SK-N-SH treated with all-trans-retinoic acid at 6 μM for 48 hours (cell line): ENCODE data around the gene LITAF.
"Not testable (repeated sequence)": the region's sequence is repeated elsewhere in the genome, so short reads cannot be mapped to it uniquely, and the experiment has no call there.

ENCODE experiments used
- ATAC-seq: fragments of 200-7000 bp; cut with Tn5 transposase; 3 replicates; pipeline ENCODE4 v1.9.1; 2020; ENCODE audit warnings: mild to moderate bottlenecking, moderate library complexity
- ARNTL ChIP-seq: fragments of 450-650 bp; formaldehyde crosslinking; IDR thresholded peaks from 2 replicates; pipeline ENCODE4 v1.5.0; 2020; ENCODE audit warnings: low read depth, mild to moderate bottlenecking, moderate library complexity, borderline replicate concordance
- BACH2 ChIP-seq: fragments of 250-450 bp; sonication (Bioruptor Pico); IDR thresholded peaks from 2 replicates; pipeline ENCODE4 v1.9.0; 2021; ENCODE audit warnings: mild to moderate bottlenecking, borderline replicate concordance
- CREB5 ChIP-seq: fragments of 250-450 bp; sonication (Bioruptor Pico); IDR thresholded peaks from 2 replicates; pipeline ENCODE4 v1.5.1; 2020; ENCODE audit warnings: low read depth, mild to moderate bottlenecking, moderate library complexity
- CSDC2 ChIP-seq: fragments of 250-450 bp; sonication (Bioruptor Pico); IDR thresholded peaks from 2 replicates; pipeline ENCODE4 v1.5.0; 2020; ENCODE audit warnings: mild to moderate bottlenecking, moderate library complexity
- ESRRG ChIP-seq: fragments of 250-450 bp; sonication (Bioruptor Pico); IDR thresholded peaks from 2 replicates; pipeline ENCODE4 v1.6.1; 2021; ENCODE audit warnings: mild to moderate bottlenecking
- GLIS3 ChIP-seq: fragments of 250-450 bp; sonication (Bioruptor Pico); IDR thresholded peaks from 2 replicates; pipeline ENCODE4 v1.5.0; 2020; ENCODE audit warnings: mild to moderate bottlenecking, moderate library complexity
- ISL1 ChIP-seq: fragments of 250-450 bp; sonication (Bioruptor Pico); IDR thresholded peaks from 2 replicates; pipeline ENCODE4 v2.1.2; 2022; ENCODE audit warnings: mild to moderate bottlenecking, moderate library complexity
- PATZ1 ChIP-seq: fragments of 250-450 bp; sonication (Bioruptor Pico); IDR thresholded peaks from 2 replicates; pipeline ENCODE4 v1.8.0; 2020; ENCODE audit warnings: mild to moderate bottlenecking, moderate library complexity, borderline replicate concordance
- POU6F1 ChIP-seq: fragments of 250-450 bp; sonication (Bioruptor Pico); IDR thresholded peaks from 2 replicates; pipeline ENCODE4 v1.8.0; 2021; ENCODE audit warnings: low read depth, mild to moderate bottlenecking, moderate library complexity, borderline replicate concordance
- PPARA ChIP-seq: fragments of 250-450 bp; sonication (Bioruptor Pico); IDR thresholded peaks from 2 replicates; pipeline ENCODE4 v1.5.0; 2020; ENCODE audit warnings: mild to moderate bottlenecking, borderline replicate concordance
- RARB ChIP-seq: fragments of 250-450 bp; sonication (Bioruptor Pico); IDR thresholded peaks from 2 replicates; pipeline ENCODE4 v1.8.0; 2021; ENCODE audit warnings: mild to moderate bottlenecking, moderate library complexity
- SNAI2 ChIP-seq: fragments of 250-450 bp; sonication (Bioruptor Pico); IDR thresholded peaks from 2 replicates; pipeline ENCODE4 v1.5.0; 2020; ENCODE audit warnings: mild to moderate bottlenecking, moderate library complexity
- TCF4 ChIP-seq: fragments of 250-450 bp; sonication (Bioruptor Pico); IDR thresholded peaks from 2 replicates; pipeline ENCODE4 v1.8.0; 2021; ENCODE audit warnings: mild to moderate bottlenecking, moderate library complexity, borderline replicate concordance
- TOX ChIP-seq: fragments of 250-450 bp; sonication (Bioruptor Pico); IDR thresholded peaks from 2 replicates; pipeline ENCODE4 v1.8.0; 2021; ENCODE audit warnings: mild to moderate bottlenecking, moderate library complexity, borderline replicate concordance
- TSHZ2 ChIP-seq: fragments of 250-450 bp; sonication (Bioruptor Pico); IDR thresholded peaks from 2 replicates; pipeline ENCODE4 v1.5.0; 2020; ENCODE audit warnings: mild to moderate bottlenecking, moderate library complexity
- ZC3H10 ChIP-seq: fragments of 250-450 bp; sonication (Bioruptor Pico); IDR thresholded peaks from 2 replicates; pipeline ENCODE4 v1.5.1; 2021; ENCODE audit warnings: mild to moderate bottlenecking, moderate library complexity
- ZFP30 ChIP-seq: fragments of 450-650 bp; formaldehyde crosslinking; IDR thresholded peaks from 2 replicates; pipeline ENCODE4 v1.5.0; 2022; ENCODE audit warnings: mild to moderate bottlenecking, moderate library complexity
- ZNF70 ChIP-seq: fragments of 450-650 bp; formaldehyde crosslinking; IDR thresholded peaks from 2 replicates; pipeline ENCODE4 v1.5.0; 2020; ENCODE audit warnings: mild to moderate bottlenecking, moderate library complexity
- TF ChIP-seq, protein P1 (sequence below): fragments of 250-450 bp; sonication (Bioruptor Pico); IDR thresholded peaks from 2 replicates; pipeline ENCODE4 v1.5.1; 2021; ENCODE audit warnings: mild to moderate bottlenecking, moderate library complexity

The LITAF gene

DNA sequence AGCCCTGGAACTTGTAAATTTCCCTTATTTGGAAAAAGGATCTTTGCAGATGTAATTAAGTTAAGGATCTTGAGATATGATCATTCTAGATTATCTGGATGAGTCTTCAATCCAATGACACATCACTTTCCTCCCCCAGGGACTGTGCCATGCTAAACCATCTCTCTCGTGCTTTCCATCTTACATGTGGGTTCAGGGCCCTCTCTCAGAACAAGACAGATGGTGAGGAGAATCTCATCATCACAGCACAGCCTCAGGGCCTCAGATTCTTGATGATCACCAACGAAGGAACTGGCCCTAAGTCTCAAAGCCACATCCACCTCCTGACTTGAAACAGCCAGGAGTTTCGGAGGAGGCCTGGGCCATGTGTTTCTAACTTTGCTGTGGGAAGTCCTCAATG, 78.7 kb downstream of the LITAF start (continued):
- TF ChIP-seq PATZ1 (CRISPR knock-in tag) (no peak), ZFP30 (CRISPR knock-in tag) (no peak), GLIS3 (no peak), RARB (CRISPR knock-in tag) (no peak), TCF4 (CRISPR knock-in tag) (no peak)
- TF ChIP-seq, all 23 proteins: peak for 0

DNA sequence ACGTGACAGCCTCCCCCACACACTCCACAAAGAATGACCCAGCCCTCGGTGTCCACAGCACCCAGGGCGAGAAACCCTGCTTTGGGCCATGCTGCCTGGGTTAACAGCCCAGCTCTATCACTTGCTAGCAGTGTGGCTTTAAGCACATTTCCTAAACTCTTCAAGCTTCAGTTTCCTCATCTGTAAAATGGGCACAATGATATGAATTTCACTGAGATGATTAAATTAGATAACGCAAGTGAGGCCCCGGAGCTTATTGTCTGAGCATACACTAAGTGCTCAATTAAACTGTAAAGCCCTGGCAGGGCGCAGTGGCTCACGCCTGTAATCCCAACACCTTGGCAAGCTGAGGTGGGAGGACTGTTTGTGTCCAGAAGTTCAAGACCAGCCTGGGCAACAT, 79.4 kb downstream of the LITAF start:
- no peak for TF ChIP-seq ARNTL (CRISPR knock-in tag)
- TF ChIP-seq, protein P1, sequence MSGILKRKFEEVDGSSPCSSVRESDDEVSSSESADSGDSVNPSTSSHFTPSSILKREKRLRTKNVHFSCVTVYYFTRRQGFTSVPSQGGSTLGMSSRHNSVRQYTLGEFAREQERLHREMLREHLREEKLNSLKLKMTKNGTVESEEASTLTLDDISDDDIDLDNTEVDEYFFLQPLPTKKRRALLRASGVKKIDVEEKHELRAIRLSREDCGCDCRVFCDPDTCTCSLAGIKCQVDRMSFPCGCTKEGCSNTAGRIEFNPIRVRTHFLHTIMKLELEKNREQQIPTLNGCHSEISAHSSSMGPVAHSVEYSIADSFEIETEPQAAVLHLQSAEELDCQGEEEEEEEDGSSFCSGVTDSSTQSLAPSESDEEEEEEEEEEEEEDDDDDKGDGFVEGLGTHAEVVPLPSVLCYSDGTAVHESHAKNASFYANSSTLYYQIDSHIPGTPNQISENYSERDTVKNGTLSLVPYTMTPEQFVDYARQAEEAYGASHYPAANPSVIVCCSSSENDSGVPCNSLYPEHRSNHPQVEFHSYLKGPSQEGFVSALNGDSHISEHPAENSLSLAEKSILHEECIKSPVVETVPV (CRISPR knock-in tag), result no peak
- TF ChIP-seq, all 23 proteins: peak for 0
- ATAC-seq, result no peak

- TF ChIP-seq POU6F1, result no peak
- TF ChIP-seq, protein P1 (CRISPR knock-in tag), result no peak
- ATAC-seq, result no peak
Measured at GRCh38 chr16:11506741-11507305, 79.9 kb downstream of the LITAF start.

DNA sequence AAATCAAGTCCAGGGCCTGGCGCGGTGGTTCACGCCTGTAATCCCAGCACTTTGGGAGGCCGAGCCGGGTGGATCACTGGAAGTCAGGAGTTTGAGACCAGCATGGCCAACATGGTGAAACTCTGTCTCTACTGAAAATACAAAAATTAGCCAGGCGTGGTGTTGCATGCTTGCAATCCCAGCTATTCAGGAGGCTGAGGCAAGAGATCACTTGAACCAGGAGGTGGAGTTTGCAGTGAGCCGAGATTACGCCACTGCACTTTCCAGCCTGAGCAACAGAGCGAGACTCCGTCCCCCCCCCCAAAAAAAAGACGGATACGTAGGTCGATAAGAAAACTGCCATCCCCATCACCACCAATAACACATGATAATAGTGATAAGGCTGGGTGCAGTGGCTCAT, 82.5 kb downstream of the LITAF start:
- ATAC-seq, result not testable (repeated sequence)

DNA sequence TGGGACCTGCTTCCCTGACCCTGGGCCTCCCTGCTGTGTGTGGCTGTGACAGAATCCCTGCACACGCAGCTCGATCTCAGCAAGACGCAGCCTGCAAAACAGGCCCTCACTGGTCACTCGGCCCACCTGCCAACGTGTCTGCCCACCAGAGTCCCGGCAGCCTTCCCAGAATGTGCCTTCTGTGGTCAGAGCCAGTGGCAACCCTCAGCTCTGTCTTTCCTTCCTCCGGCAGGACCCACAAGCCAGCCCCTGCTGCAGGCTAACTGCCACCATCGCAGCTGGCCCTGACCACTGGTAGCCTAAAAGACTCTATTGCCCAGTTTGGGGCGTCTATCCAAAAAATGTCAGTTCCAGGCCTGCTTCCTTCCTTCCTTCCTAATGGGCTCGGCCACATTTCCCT, 83.2 kb downstream of the LITAF start:
- no peak for ATAC-seq
- TF ChIP-seq PPARA, result no peak
- no peak for TF ChIP-seq ZNF70 (CRISPR knock-in tag)
- TF ChIP-seq, protein P1 (CRISPR knock-in tag), result no peak
- no peak for TF ChIP-seq TOX (CRISPR knock-in tag)
- TF ChIP-seq TSHZ2 (CRISPR knock-in tag), result no peak
- TF ChIP-seq ESRRG (CRISPR knock-in tag), result no peak
- TF ChIP-seq RARB (CRISPR knock-in tag), result no peak
- no peak for TF ChIP-seq GLIS3
- TF ChIP-seq ZC3H10 (CRISPR knock-in tag), result no peak
- TF ChIP-seq ZFP30 (CRISPR knock-in tag), result no peak
- TF ChIP-seq CREB5 (CRISPR knock-in tag), result no peak
- no peak for TF ChIP-seq ARNTL (CRISPR knock-in tag)
- TF ChIP-seq CSDC2 (CRISPR knock-in tag), result no peak
- no peak for TF ChIP-seq SNAI2 (CRISPR knock-in tag)
- TF ChIP-seq BACH2 (CRISPR knock-in tag), result no peak
- TF ChIP-seq ISL1 (CRISPR knock-in tag), result no peak
- TF ChIP-seq POU6F1, result no peak
